ENCODE results near the gene SLC22A12. TPM values are rescaled to one million over a fixed set of nuclear protein-coding genes. Genes with fewer than 3 reads are reported as not detected.

The SLC22A12 gene
- total RNA-seq, 1 donor from 2014 or later = not detected

DNA sequence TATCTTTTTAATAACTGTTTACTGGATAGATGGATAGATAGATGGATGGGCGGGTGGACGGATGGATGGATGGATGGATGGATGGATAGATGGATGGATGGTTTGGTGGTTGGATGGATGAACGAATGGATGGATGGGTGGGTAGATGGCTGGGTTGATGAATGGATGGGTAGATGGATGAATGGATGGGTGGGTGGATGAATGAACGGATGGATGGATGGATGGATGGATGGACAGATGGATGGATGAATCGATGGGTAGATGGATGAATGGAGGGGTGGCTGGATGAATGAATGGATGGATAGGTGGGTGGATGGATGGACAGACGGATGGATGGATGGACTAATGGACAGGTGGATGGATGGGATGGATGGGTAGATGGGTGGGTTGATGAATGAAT, 13.8 kb upstream of the SLC22A12 start:
- no peak overlapping the region for H3K4me3 ChIP-seq (ENCODE audit: low read depth, low read length)
- DNase-seq (ENCODE audit: low read depth) = no peak
- TF ChIP-seq, protein P1, sequence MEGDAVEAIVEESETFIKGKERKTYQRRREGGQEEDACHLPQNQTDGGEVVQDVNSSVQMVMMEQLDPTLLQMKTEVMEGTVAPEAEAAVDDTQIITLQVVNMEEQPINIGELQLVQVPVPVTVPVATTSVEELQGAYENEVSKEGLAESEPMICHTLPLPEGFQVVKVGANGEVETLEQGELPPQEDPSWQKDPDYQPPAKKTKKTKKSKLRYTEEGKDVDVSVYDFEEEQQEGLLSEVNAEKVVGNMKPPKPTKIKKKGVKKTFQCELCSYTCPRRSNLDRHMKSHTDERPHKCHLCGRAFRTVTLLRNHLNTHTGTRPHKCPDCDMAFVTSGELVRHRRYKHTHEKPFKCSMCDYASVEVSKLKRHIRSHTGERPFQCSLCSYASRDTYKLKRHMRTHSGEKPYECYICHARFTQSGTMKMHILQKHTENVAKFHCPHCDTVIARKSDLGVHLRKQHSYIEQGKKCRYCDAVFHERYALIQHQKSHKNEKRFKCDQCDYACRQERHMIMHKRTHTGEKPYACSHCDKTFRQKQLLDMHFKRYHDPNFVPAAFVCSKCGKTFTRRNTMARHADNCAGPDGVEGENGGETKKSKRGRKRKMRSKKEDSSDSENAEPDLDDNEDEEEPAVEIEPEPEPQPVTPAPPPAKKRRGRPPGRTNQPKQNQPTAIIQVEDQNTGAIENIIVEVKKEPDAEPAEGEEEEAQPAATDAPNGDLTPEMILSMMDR (conservative IDR thresholded peaks at IDR 0.05; ENCODE audit: low read depth, low read length) = no peak

DNA sequence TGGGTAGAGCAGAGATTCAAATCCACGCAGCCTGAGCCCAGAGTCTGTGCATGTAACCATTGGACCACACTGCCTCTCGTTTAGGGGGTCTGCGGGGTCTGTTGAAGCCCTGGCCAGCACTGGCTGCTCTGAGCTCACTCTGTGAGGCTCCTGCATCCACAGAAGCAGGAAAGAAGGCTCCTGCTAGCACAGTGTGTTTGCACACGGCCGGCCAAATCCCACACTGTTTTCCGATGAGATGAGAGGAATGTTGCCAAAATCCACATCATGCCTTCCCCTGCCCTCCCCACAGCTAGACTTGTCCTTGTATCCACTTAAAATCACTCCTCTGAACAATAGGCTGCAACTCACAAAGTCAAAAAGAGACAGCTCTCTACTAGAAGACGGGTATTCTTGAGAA, 10.6 kb upstream of the SLC22A12 start:
- no peak overlapping the region for H3K4me3 ChIP-seq (ENCODE audit: low read depth, low read length)
- no peak for DNase-seq (ENCODE audit: low read depth)
- TF ChIP-seq, protein P1 (conservative IDR thresholded peaks at IDR 0.05; ENCODE audit: low read depth, low read length) = no peak

DNA sequence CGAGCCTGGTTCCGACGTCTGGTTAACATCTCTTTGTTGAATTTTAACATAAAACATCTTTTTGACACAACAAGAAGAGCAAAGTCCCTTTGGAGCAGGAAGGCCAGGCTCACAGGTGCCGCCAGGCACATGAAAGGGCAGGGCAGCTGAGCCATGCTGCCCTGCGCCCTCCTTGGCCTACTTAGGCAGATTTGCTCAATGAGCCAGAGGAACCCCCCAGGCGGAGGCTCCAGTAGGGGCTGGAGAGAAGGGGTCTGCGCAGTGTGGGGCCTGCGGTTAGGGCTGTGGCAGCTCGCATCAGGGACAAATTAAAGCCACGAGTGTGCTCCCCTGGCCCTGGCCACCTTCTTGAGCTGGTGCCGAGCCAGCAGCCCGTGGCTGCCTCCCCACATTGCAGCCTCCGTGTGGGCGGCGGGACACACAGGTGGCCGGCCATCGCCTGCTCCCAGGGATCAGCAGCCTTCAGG, 9.9 kb upstream of the SLC22A12 start:
- DNase-seq (ENCODE audit: low read depth) = no peak
- TF ChIP-seq, protein P1 (conservative IDR thresholded peaks at IDR 0.05; ENCODE audit: low read depth, low read length) = no peak
- no peak overlapping the region for H3K4me3 ChIP-seq (ENCODE audit: low read depth, low read length)

DNA sequence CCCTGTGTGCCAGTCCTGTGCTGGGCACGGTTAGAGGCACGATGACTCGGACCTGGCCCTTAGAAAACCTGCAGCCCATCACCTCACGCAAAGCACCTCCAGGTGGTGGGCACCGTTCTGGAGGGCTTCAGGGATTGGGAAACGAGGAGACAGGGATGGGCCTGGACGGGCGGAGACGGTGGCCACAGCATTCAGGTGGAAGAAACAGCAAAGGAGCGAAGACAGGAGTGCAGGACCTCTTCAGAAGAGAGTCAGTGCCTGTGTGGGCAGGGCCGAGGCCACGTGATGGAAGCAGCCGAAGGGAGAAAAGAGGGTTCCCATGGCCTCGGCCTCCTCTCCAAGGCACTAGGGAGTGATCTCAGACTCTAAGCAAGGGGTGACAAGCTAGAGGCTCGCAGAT, 8.1 kb upstream of the SLC22A12 start:
- H3K4me3 ChIP-seq (ENCODE audit: low read depth, low read length) = no peak overlapping the region
- TF ChIP-seq, protein P1 (conservative IDR thresholded peaks at IDR 0.05; ENCODE audit: low read depth, low read length) = no peak
- DNase-seq (ENCODE audit: low read depth) = no peak

DNA sequence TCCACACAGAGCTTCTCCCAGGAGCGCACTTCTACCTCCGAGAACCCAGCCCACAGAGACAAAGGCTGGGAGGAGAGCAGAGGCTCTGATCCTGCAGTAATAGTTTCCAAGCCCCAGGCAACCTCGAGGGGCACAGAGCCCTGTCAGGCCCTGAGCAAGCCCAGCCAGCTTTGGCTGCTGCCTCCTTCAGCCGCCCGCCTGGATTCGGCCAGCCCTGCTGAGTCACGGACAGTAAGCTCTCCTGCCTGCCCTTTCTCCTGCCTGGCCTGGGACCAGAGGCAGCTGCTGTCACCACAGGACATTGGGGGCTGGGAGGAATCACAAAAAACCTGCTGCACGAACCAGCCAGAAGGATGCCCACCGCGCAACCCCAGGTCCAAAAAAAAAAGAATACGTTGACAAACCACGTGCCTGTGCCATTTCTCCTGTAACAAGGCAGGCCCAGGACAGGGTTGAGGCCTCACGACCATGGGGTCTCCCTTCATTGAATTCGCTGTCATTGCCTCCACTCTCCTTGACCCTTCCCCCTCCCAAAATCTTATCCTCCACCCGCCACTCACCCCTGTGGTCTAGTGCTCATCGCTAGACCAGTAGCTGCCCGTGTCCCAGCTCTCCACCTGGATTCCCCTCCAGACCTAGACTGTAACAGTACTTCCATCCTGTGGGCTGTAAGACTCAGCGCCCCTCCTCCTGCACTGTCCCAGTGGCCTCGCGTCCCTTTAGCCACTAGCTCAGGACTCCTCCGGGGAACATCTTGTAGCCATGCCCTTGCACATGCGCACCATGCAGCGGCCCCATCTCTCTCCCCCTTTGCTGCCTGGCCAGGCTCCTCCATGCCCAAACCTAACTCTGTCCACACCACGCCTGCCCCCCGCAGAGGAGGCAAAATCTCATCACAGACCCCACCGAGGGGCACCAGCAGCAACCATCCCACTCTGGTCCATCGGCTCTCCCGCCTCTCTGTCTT, 7.4 kb upstream of the SLC22A12 start:
- no peak overlapping the region for H3K4me3 ChIP-seq (ENCODE audit: low read depth, low read length)
- TF ChIP-seq, protein P1 (conservative IDR thresholded peaks at IDR 0.05; ENCODE audit: low read depth, low read length) = no peak
- no peak for DNase-seq (ENCODE audit: low read depth)

DNA sequence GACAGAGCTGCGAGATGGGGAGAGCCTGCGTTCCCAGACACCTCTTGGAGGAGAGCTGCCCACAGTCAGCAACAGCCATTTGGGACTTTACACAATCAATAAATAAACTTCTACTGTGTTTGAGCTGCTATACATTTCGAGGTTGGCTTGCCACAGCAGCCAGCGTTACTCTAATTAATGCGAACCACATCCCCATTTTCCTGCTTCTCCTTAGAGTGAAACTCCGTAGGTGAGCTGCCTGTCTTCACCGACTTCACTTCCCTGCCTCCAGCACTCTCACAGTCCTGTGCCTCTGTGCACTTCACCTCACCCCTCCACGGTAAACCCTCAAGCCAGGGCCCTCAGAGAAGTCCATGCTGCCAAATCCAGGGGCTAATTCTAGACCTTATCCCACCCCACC, 5.9 kb upstream of the SLC22A12 start:
- TF ChIP-seq, protein P1 (conservative IDR thresholded peaks at IDR 0.05; ENCODE audit: low read depth, low read length) = no peak

More for the DNA sequence above, 5.9 kb upstream of the SLC22A12 start:
- no peak for DNase-seq (ENCODE audit: low read depth)
- H3K4me3 ChIP-seq (ENCODE audit: low read depth, low read length) = no peak overlapping the region

Measured in epithelial cell of proximal tubule (primary cell).